Uterus (tissue), 2 donors: ENCODE results near the gene SIAH2.
A peak's percentile ranks its signal among the peaks of the same experiment; 100 is the strongest.

Source experiments
- POLR2A ChIP-seq, 2 donors: fragments of 450-650 bp; IDR thresholded peaks; one replicate each; pipeline ENCODE4 v1.6.1; 2016; ENCODE audit warnings: antibody characterized with exemption in 2 of 2, mild to moderate bottlenecking in 1 of 2, moderate library complexity in 1 of 2
- TF ChIP-seq, protein P1 (sequence below), 4 experiments: fragments of 200-600 bp in 2 of 4; fragments of 450-650 bp in 2 of 4; sonication (generic) in 2 of 4; IDR thresholded peaks; one replicate each; pipeline ENCODE4 v1.5.1; 2016 to 2019; ENCODE audit warnings: antibody characterized with exemption in 4 of 4, mild to moderate bottlenecking in 2 of 4, moderate library complexity in 1 of 4

DNA sequence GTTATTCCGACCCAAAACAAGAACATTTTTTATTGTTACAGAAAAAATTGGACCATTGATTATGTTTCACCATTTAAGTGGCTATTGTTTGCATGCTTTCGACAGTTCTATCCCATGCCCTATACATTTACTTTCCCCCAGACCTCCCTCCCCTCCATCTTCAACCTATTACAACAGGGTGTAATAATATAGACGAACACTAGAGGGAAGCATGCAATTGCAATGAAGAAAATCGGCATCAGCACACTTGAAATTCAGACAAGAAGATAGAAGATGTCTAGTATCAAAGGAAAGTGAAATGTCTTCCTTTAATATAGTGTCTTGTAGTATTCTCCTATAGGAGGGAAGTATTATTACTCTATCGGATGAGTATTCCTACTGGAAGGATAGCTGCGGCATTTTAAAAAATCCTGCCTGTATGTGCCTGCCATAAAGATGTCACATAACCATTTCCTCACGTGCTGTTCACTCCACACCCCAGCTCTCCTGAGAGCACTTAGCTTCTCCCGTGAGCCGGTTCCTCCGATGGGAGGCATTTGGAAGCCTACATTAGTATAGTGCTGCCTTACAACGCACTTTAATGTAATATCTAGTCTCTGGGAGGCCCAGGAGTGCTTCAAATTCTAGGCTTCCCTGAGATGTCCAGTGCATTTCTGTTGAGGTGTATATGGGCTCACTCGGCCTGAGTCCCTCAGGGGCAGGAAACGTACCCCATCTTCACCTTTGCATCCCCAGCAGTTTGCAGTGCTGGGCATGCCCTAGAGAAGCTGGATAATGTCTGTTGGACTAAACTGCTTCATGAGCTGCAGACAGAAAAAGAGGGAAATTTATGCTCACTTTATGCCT, 41.5 kb downstream of the SIAH2 start:
- TF ChIP-seq POLR2A (IDR thresholded peaks at IDR 0.05): no peak
- TF ChIP-seq, protein P1, sequence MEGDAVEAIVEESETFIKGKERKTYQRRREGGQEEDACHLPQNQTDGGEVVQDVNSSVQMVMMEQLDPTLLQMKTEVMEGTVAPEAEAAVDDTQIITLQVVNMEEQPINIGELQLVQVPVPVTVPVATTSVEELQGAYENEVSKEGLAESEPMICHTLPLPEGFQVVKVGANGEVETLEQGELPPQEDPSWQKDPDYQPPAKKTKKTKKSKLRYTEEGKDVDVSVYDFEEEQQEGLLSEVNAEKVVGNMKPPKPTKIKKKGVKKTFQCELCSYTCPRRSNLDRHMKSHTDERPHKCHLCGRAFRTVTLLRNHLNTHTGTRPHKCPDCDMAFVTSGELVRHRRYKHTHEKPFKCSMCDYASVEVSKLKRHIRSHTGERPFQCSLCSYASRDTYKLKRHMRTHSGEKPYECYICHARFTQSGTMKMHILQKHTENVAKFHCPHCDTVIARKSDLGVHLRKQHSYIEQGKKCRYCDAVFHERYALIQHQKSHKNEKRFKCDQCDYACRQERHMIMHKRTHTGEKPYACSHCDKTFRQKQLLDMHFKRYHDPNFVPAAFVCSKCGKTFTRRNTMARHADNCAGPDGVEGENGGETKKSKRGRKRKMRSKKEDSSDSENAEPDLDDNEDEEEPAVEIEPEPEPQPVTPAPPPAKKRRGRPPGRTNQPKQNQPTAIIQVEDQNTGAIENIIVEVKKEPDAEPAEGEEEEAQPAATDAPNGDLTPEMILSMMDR (IDR thresholded peaks at IDR 0.05): peak; percentile 82 to 91 (median 86)
